ENCODE results near the gene MICALL2.

Gene MICALL2

GRCh38 chr7:1433128-1433920 is 25.9 kb downstream of the MICALL2 start:
- no peak for DNase-seq (ENCODE audit: low read depth in 2 of 2)

- DNase-seq (ENCODE audit: low read depth in 2 of 2): peak; percentile 74 to 82
Observed at GRCh38 chr7:1432411-1433082, 26.7 kb downstream of the MICALL2 start.

DNA sequence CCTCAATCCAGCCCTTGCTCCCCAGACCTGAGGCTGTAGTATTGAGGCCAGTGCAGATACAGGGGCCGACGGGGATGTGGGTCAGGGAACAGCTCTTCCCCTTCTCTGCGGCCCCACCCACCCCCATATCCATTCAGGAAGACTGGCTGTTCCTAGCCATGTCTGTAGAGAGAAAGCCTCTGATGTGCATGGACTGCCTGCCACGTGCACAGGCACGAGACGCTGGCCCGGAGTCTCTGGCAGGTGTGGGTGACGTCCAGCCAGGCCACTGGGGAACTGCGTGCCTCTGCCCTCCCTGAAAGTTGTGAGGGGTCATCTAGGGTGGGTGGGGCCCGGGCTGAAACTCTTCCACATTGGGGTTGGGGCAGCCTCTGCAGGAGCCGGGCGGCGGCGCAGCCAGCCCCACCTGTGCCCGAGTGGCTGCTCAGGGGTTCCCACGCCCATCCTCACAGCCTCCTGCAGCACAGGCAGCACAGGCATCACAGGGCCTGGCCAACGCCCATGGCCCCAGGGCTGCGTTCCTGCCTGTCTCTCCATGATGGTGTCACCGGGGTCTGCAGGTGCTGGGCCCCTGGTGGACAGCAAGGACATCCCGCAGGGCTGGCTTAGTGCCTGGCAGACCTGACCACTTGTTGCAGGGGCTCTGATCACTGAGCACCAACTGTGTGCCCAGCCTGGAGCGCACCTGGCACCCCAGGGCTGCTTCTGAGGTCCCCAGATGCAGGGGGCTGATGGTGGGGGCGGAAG is 27.5 kb downstream of the MICALL2 start:
- no peak for DNase-seq (ENCODE audit: low read depth in 2 of 2)

- no peak for DNase-seq (ENCODE audit: low read depth in 2 of 2)
Observed at GRCh38 chr7:1431226-1431625, 28.0 kb downstream of the MICALL2 start.

DNA sequence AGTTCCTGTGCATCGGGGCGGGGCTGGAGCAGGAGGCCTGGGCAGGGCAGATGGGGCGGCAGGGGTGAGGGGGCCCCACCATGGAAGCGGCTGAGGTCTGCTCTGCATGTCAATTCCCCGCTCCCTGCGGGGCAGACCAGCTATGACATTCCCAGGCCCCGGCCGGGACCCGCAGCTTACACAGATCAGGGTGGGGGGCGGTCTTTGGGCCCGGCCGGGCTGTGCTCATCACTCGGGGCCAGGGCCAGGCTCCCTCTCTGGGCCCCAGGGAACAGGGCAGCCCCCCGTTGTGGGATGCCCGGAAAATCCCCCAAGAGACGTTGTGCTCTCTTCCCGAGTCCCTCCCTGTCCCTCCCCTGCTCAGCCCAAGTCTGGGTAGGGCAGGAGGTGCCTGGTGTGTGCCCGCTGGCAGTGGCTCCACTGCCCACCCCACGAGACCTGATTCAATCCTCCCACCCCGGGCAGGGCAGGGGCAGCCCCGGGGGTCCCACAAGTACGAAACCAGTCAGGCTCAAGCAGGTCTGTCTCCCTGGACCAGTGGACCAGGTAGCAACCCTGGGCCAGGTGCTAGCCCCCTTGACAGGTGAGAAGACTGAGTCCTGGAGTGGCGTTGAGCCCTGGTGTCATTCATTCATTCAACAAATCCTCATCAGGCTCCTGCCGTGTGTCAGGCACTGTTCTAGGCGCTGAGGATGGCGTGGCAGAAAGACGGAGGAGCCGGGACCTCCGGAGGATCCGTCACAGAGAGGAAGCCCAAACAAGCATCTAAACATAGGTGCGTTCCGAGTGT is 29.0 kb downstream of the MICALL2 start:
- DNase-seq (ENCODE audit: low read depth in 2 of 2): no peak

DNA sequence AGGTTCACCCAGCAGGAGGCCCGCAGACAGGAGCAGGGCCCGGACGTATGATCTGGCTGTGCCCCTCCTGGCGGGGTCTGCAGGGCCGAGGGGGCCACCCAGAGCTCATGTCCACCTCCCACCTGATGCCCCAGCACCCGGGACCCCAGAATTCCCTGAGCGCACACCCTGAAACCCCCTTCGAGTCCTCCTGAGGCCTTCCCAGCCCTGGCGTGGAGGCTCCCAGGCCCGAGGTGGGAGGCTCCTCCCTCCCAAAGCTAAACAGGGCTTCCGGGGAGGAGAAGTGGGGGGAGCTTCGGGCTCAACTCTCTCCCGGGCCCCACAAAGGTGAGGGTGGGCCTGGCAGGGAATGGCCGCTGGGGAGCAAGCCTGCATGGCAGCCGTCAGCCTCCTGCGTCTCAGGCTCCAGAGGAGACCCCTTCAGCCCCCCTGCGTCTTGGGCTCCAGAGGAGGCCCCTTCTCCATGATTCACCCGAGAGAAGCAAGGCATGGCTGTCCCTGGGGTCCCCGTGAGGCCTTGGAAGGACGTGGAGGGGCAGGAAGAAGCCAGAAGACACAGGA is 30.2 kb downstream of the MICALL2 start:
- DNase-seq (ENCODE audit: low read depth in 2 of 2): no peak

DNA sequence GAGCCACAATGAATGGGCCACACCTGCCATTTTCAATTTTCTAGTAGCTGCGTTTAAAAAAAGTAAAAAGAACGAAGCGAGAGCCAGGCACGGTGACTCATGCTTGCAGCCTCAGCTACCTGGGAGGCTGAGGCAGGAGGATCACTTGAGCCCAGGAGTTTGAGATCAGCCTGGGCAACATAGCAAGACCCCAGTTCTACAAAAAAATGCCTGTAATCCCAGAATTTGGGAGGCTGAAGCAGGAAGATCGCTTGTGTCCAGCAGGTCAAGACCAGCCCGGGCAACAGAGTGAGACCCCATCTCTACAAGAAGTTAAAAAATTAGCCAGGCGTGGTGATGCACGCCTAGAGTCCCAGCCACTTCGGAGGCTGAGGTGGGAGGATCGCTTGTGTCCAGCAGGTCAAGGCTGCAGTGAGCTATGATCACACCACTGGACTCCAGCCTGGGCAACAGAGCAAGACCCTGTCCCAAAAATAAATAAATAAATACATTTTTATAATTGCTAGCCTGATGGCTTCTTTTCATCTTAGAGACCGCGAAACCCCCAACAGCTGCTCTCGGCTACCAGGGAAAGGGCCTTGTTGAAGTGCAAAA is 32.1 kb downstream of the MICALL2 start:
- DNase-seq (ENCODE audit: low read depth in 2 of 2): no peak

DNA sequence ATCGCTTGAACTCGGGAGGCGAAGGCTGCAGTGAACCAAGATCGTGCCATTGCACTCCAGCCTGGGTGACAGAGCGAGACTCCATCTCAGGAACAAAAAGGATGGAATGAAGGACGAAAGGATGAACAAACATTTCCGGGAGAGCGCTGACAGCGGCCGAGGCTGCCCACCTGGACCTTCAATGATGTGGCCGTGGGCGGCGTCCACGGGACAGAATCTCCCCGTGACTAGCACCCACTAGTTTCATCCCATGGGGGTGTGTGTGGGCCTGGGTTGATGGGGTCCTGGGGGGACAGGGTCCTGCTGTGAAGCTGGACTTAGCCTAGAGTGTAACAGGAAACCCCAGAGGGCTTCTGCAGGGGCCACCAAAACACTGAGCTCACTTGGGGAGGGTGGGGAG is 32.8 kb downstream of the MICALL2 start:
- no peak for DNase-seq (ENCODE audit: low read depth in 2 of 2)

DNA sequence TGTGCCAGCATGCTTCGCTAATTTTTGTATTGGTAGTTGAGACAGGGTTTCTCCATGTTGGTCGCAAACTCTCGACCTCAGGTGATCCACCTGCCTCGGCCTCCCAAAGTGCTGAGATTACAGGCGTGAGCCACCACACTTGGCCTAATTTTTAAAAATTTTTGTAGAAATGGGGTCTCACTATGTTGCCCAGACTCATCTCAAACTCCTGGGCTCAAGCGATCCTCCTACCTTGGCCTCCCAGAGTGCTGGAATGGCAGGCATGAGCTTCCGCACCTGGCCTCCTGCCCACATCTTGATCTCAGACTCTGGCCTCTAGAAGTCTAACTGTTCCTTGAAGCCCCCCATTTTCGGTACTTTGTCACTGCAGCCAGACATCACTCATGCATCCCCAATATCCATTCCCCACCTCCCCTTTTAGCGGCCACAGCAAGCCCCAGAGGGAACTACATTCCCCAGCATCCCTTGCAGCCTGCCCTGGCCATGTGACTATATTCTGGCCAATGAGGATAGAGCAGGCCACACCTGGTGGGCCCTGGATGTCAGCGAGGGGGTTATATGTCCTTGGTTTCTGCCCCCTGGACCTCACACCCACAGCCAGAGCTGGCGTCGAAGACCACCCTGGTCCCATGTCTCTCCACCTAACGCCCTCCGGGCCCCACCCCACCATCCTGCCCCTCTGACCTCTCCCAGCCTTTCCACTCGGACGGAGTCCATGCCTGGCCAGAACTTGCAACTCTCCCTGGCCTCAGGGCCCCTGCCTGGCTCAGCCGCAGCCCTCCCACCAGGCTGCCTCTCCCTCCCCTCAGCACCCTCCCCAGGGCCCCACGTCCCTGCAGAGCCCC is 33.8 kb downstream of the MICALL2 start:
- no peak for DNase-seq (ENCODE audit: low read depth in 2 of 2)

- no peak for DNase-seq (ENCODE audit: low read depth in 2 of 2)
Observed at GRCh38 chr7:1424041-1424440, 35.2 kb downstream of the MICALL2 start.

GRCh38 chr7:1423264-1423811 is 35.9 kb downstream of the MICALL2 start:
- DNase-seq (ENCODE audit: low read depth in 2 of 2): no peak

GRCh38 chr7:1422512-1423263 is 36.6 kb downstream of the MICALL2 start:
- DNase-seq (ENCODE audit: low read depth in 2 of 2): no peak

DNA sequence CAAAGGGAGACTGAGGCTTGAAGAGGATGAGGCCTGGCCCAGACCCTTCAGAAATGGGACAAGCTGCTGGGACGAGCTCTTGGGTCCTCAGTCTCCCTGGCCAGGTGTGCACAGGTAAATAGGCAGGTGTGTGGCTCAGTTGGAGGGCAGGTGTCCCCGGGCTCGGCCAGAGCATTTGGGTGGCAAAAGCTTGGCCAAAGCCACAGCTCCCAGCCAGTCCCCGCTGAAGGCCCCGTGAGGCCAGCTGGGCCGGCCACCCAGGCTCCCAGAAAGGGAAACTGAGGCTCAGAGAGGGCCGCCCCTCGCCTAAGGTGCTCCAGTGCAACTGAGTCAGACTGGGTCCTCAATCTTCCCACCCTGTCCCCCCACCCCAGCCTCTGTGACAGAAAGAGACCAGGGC is 37.3 kb downstream of the MICALL2 start:
- DNase-seq (ENCODE audit: low read depth in 2 of 2): no peak

GRCh38 chr7:1421020-1421790 is 38.1 kb downstream of the MICALL2 start:
- no peak for DNase-seq (ENCODE audit: low read depth in 2 of 2)

- DNase-seq (ENCODE audit: low read depth in 2 of 2): no peak
Observed at GRCh38 chr7:1419688-1420087, 39.6 kb downstream of the MICALL2 start.

DNA sequence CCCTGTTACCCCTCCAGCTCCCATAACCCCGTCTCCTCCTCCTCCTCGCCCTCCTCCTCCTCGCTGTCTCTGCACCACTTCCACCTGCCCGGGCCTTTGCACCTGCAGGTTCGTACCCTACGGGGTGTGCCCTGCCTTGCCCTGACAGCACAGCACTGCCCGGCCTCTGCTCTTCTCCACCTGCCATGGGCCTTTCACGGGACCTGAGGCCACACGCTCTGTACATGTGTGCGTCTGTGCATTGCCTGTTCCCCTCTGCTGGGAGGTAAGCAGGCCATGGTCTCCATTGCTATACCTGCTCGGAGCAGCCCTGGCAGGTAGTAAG is 40.0 kb downstream of the MICALL2 start:
- no peak for DNase-seq (ENCODE audit: low read depth in 2 of 2)

DNA sequence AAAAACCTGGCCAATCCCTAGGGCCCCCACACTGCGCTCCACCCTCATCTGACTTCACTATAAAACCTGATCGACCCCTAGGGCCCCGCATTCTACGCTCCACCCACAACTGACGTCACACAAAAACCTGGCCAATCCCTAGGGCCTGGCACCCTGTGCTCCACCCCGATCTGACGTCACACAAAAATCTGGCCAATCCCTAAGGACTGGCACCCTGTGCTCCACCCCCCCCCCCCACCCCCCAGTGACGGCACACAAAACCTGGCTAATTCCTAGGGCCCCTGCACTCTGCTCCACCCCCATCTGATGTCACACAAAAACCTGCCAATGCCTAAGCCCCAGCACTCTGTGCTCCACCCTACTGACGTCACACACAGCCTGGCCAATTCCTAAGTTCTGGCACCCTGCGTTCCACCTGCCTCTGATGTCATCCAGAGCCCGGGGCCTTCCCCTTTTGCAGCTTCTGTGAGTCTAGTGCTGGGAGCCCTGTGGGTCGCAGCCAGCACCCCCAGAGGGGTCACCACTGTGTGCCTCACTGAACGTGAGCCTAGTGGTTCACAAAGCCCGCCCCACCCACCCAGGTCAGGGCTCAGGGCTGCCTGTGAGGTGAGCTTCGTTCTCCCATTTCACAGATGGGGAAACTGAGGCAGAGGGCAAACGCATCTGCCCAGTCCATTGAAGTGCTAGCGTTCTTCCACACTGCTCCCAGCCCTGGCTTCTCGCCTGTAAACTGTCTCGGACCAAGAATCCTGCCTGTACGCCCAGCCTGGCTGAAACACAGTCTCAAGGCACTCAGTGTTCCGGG is 40.6 kb downstream of the MICALL2 start:
- no peak for DNase-seq (ENCODE audit: low read depth in 2 of 2)

Measured in activated CD4-positive, alpha-beta T cell treated with anti-CD3 and anti-CD28 coated beads for 24 hours (primary cell).